Hypothalamus (tissue), 51 donors: ENCODE data around the gene GTPBP3.
"Not testable (repeated sequence)": the region's sequence is repeated elsewhere in the genome, so short reads cannot be mapped to it uniquely, and the experiment has no call there.

Source experiments
- DNase-seq, 51 donors: peaks; one replicate each; lab custom pipeline; 2025; lab: John Stamatoyannopoulos, UW

Gene GTPBP3

GRCh38 chr19:17339088-17339741 is 1.9 kb downstream of the GTPBP3 start:
- no peak for DNase-seq

- DNase-seq: no peak
Measured at GRCh38 chr19:17340302-17340870, 3.0 kb downstream of the GTPBP3 start.

GRCh38 chr19:17340871-17341357 is 3.6 kb downstream of the GTPBP3 start:
- DNase-seq: no peak

GRCh38 chr19:17341386-17341785 is 4.0 kb downstream of the GTPBP3 start:
- no peak for DNase-seq

GRCh38 chr19:17341845-17342244 is 4.5 kb downstream of the GTPBP3 start:
- no peak for DNase-seq

GRCh38 chr19:17346109-17346671 is 8.8 kb downstream of the GTPBP3 start:
- peak in 39 of 51 donors; percentile 12 to 77 (median 47) for DNase-seq

GRCh38 chr19:17347361-17347760 is 10.0 kb downstream of the GTPBP3 start:
- DNase-seq: no peak

- DNase-seq: no peak
Measured at GRCh38 chr19:17347877-17348276, 10.5 kb downstream of the GTPBP3 start.

GRCh38 chr19:17348700-17349099 is 11.3 kb downstream of the GTPBP3 start:
- DNase-seq: peak in 6 of 51 donors; percentile 16 to 56 (median 28)

- no peak for DNase-seq
Measured at GRCh38 chr19:17351815-17352435, 14.6 kb downstream of the GTPBP3 start.

GRCh38 chr19:17352608-17353280 is 15.4 kb downstream of the GTPBP3 start:
- DNase-seq: peak in 4 of 51 donors; percentile 10 to 26 (median 16)

GRCh38 chr19:17353386-17353785 is 16.0 kb downstream of the GTPBP3 start:
- DNase-seq: no peak

- DNase-seq: no peak
Measured at GRCh38 chr19:17357078-17357666, 19.8 kb downstream of the GTPBP3 start.

GRCh38 chr19:17357724-17358123 is 20.4 kb downstream of the GTPBP3 start:
- no peak for DNase-seq

- DNase-seq: no peak
Measured at GRCh38 chr19:17358395-17358794, 21.0 kb downstream of the GTPBP3 start.

GRCh38 chr19:17359905-17360800 is 22.8 kb downstream of the GTPBP3 start:
- DNase-seq: no peak

GRCh38 chr19:17363852-17364605 is 26.7 kb downstream of the GTPBP3 start:
- not testable (repeated sequence) for DNase-seq

- DNase-seq: no peak
Measured at GRCh38 chr19:17365361-17365760, 28.0 kb downstream of the GTPBP3 start.
